Endothelial cell of umbilical vein (primary cell): Measurements from ENCODE around the gene CALCR. TPM values are rescaled to one million over a fixed set of nuclear protein-coding genes. Genes with fewer than 3 reads are reported as not detected.

Source experiments
- BruUV-seq: library from RNA; stranded (reverse); fragments of 400-500 nt; replicated peaks from 2 replicates; lab custom pipeline; 2021; lab: Mats Ljungman, UMichigan
- CTCF ChIA-PET: fragments of 300-600, 350-600 bp; sonication (Branson Sonifier 250); formaldehyde crosslinking; loops from one replicate; lab custom pipeline; 2021; ENCODE audit warnings: antibody characterized with exemption, inconsistent platforms; lab: Charles Lee
- POLR2A ChIA-PET: fragments of 300-600, 350-600 bp; sonication (Branson Sonifier 250); formaldehyde crosslinking; loops from one replicate; lab custom pipeline; 2021; ENCODE audit warnings: antibody characterized with exemption, inconsistent platforms; lab: Charles Lee
- DNase-seq: peaks from one replicate; pipeline ENCODE4 v3.0.0-alpha.2; 2011; ENCODE audit warnings: low read depth, low spot score
- FAIRE-seq: peaks from 2 replicates; lab custom pipeline; 2011; peaks lifted over from hg19 to GRCh38; lab: Jason Lieb, UNC
- H2AFZ ChIP-seq: 2 replicates; pipeline ENCODE4 v1.6.0; 2012; ENCODE audit warnings: low read depth, low read length, control low read depth, inconsistent platforms
- H3K27ac ChIP-seq: 2 replicates; pipeline ENCODE4 v1.5.1; 2011; ENCODE audit warnings: low read depth, mild to moderate bottlenecking, control low read depth, low read length, moderate library complexity; ENCODE audit not compliant: insufficient read depth
- H3K27me3 ChIP-seq, 2 experiments: 2 replicates each; pipeline versions ENCODE4 v1.6.0 to v1.6.1; 2011; ENCODE audit warnings: low read length in 2 of 2, mixed read lengths in 1 of 2; ENCODE audit not compliant: control insufficient read depth in 2 of 2, insufficient read depth in 2 of 2
- H3K36me3 ChIP-seq, 2 experiments: 2 replicates in 1 of 2; 3 replicates in 1 of 2; pipeline ENCODE4 v1.5.1; 2011; ENCODE audit warnings: low read length in 2 of 2, mild to moderate bottlenecking in 1 of 2, moderate library complexity in 1 of 2; ENCODE audit not compliant: control insufficient read depth in 2 of 2, insufficient read depth in 2 of 2; ENCODE audit errors: extremely low read depth in 1 of 2
- H3K4me1 ChIP-seq: 3 replicates; pipeline ENCODE4 v1.5.1; 2011; ENCODE audit warnings: mild to moderate bottlenecking, low read length; ENCODE audit not compliant: control insufficient read depth, insufficient read depth; ENCODE audit errors: extremely low read depth
- H3K4me2 ChIP-seq: 2 replicates; pipeline ENCODE4 v1.6.1; 2011; ENCODE audit warnings: low read length, control low read depth, mixed read lengths; ENCODE audit not compliant: insufficient read depth
- H3K4me3 ChIP-seq, 3 experiments: fragments of 200-600 bp in 1 of 3; sonication (generic), shearing (Covaris generic) in 1 of 3; replicated peaks in 1 of 3; 2 replicates each; pipeline ENCODE4 v1.5.1; 2011 to 2016; ENCODE audit warnings: control low read depth in 3 of 3, low read length in 3 of 3, mild to moderate bottlenecking in 2 of 3, inconsistent platforms in 1 of 3, low read depth in 1 of 3, moderate library complexity in 1 of 3; ENCODE audit not compliant: insufficient read depth in 1 of 3
- H3K79me2 ChIP-seq: 2 replicates; pipeline ENCODE4 v1.6.0; 2012; ENCODE audit warnings: low read length, inconsistent platforms; ENCODE audit not compliant: control insufficient read depth, insufficient read depth
- H3K9ac ChIP-seq: replicated peaks from 2 replicates; pipeline ENCODE3; 2011; ENCODE audit warnings: low read length, control low read depth; ENCODE audit not compliant: insufficient read depth; ENCODE audit errors: extremely low read depth
- H3K9me1 ChIP-seq: replicated peaks from 3 replicates; pipeline ENCODE4 v1.6.0; 2011; ENCODE audit warnings: mild to moderate bottlenecking, low read length; ENCODE audit not compliant: control insufficient read depth, insufficient read depth; ENCODE audit errors: extremely low read depth
- H3K9me3 ChIP-seq: replicated peaks from 2 replicates; pipeline ENCODE4 v1.5.1; 2012; ENCODE audit warnings: low read length, inconsistent platforms; ENCODE audit not compliant: control insufficient read depth, insufficient read depth
- H4K20me1 ChIP-seq: replicated peaks from 2 replicates; pipeline ENCODE3; 2011; ENCODE audit warnings: mild to moderate bottlenecking, low read length; ENCODE audit not compliant: control insufficient read depth, insufficient read depth; ENCODE audit errors: extremely low read depth
- CTCF ChIP-seq, 2 donors: IDR thresholded peaks; 1 replicate in 1 of 2; 2 replicates in 1 of 2; pipeline ENCODE4 v1.5.1; 2011; ENCODE audit warnings: low read length in 2 of 2, mild to moderate bottlenecking in 2 of 2, moderate library complexity in 2 of 2, control low read depth in 1 of 2, inconsistent platforms in 1 of 2, low read depth in 1 of 2; ENCODE audit not compliant: insufficient read depth in 1 of 2; ENCODE audit errors: extremely low read depth in 1 of 2
- EZH2 ChIP-seq: IDR thresholded peaks from 2 replicates; pipeline ENCODE4 v1.6.1; 2012; ENCODE audit warnings: borderline replicate concordance, low read depth, mild to moderate bottlenecking, moderate library complexity, low read length, inconsistent platforms; ENCODE audit not compliant: severe bottlenecking
- FOS ChIP-seq: IDR thresholded peaks from 2 replicates; pipeline ENCODE4 v1.6.1; 2011; ENCODE audit warnings: mild to moderate bottlenecking, low read length, moderate library complexity, borderline replicate concordance; ENCODE audit not compliant: insufficient read depth
- GATA2 ChIP-seq: IDR thresholded peaks from 2 replicates; pipeline ENCODE4 v1.7.0; 2011; ENCODE audit warnings: low read depth, mild to moderate bottlenecking, moderate library complexity, mixed read lengths, low read length; ENCODE audit not compliant: insufficient read length, insufficient read depth
- JUN ChIP-seq: IDR thresholded peaks from 2 replicates; pipeline ENCODE4 v1.6.1; 2011; ENCODE audit warnings: borderline replicate concordance, low read depth; ENCODE audit not compliant: insufficient read length, insufficient read depth
- MAX ChIP-seq: IDR thresholded peaks from 2 replicates; pipeline ENCODE4 v1.6.1; 2011; ENCODE audit not compliant: insufficient read depth, insufficient read length
- MYC ChIP-seq: IDR thresholded peaks from one replicate; pipeline ENCODE4 v1.6.1; 2011; ENCODE audit warnings: mild to moderate bottlenecking, low read depth, low read length
- POLR2A ChIP-seq: IDR thresholded peaks from 2 replicates; pipeline ENCODE4 v1.6.1; 2012; ENCODE audit warnings: low read depth, mild to moderate bottlenecking, control low read depth, low read length
- POLR2AphosphoS5 ChIP-seq: IDR thresholded peaks from 2 replicates; pipeline ENCODE4 v1.6.1; 2012; ENCODE audit warnings: low read depth, mild to moderate bottlenecking, control low read depth, low read length, moderate library complexity; ENCODE audit not compliant: insufficient read depth
- dilution Hi-C: fragments of 300-500 bp; cut with MboI; formaldehyde crosslinking; loops from one replicate; pipeline ENCODE4 v1.15.0; 2019; ENCODE audit warnings: low sequenced_read_pairs; ENCODE audit not compliant: extremely low pct_ligation_motif_present
- intact Hi-C: fragments of 100-400 bp; cut with micrococcal nuclease; formaldehyde crosslinking; loops from one replicate; pipeline ENCODE4 v1.10.0; 2022
- polyA plus RNA-seq, 4 experiments: library from polyadenylated mRNA; depleted of rRNA in 3 of 4; stranded (reverse) in 3 of 4; unstranded in 1 of 4; fragments of >200 nt; gene quantifications; 2 replicates each; pipeline versions ENCODE4 v1.2.1 to v1.2.3, GENCODE V29; 2011 to 2012; ENCODE audit warnings: missing spikeins in 1 of 4
- total RNA-seq: library from RNA; stranded (reverse); gene quantifications from 2 replicates; pipeline ENCODE4 v1.2.3, GENCODE V29; 2021

Gene CALCR
- total and polyA plus RNA-seq, 2 donors (not counting 3 experiments of a cell fraction or from before 2014, with no cell fraction given): not detected

- Histone ChIP-seq H3K27me3 (peaks cover 2 to 7% of the 10 kb centered on the region in 2 experiments), H3K9me3 (no peaks in the 10 kb centered on the region), H3K27ac (no peak overlapping the region), H4K20me1 (no peaks in the 10 kb centered on the region), H3K36me3 (no peaks in the 10 kb centered on the region), H3K9ac (no peak overlapping the region), H2AFZ (no peak overlapping the region), H3K4me2 (no peak overlapping the region), H3K79me2 (no peaks in the 10 kb centered on the region), H3K9me1 (no peaks in the 10 kb centered on the region), H3K4me1 (no peaks in the 10 kb centered on the region), H3K4me3 (no peak overlapping the region)
- BruUV-seq: no TSS peak
- no peak for DNase-seq
- intact Hi-C loops: no loop called here
- dilution Hi-C loops: no loop called here
- no peak for TF ChIP-seq CTCF (IDR thresholded peaks at IDR 0.05; ENCODE audit: extremely low read depth in 1 of 2, insufficient read depth in 1 of 2, low read depth in 1 of 2, low read length in 2 of 2)
- no peak for TF ChIP-seq GATA2
- no peak for TF ChIP-seq MYC
- no peak for TF ChIP-seq JUN
- no peak for TF ChIP-seq POLR2A
- no peak for TF ChIP-seq EZH2
- TF ChIP-seq MAX: no peak
- TF ChIP-seq POLR2AphosphoS5: no peak
- no peak for TF ChIP-seq FOS
- ChIA-PET CTCF (interaction anchor here (2.0 kb wide), 1 partner anchor 9 kb away, joined by 10 read pairs; no protein-coding TSS in a partner anchor), POLR2A (no interaction called here)
- no peak for FAIRE-seq
Measured at GRCh38 chr7:93559639-93560491, 14.7 kb downstream of the CALCR start.
